Loucy (cell line): ENCODE measurements around the gene SGK2.

Experiments
- CTCF ChIP-seq: fragments of 200-600 bp; sonication (generic); conservative IDR thresholded peaks from 2 replicates; pipeline ENCODE4 v1.5.1; 2014; ENCODE audit warnings: mild to moderate bottlenecking, antibody characterized with exemption, low read length
- EZH2phosphoT487 ChIP-seq: fragments of 200-600 bp; IDR thresholded peaks from 2 replicates; pipeline ENCODE4 v1.6.1; 2018; ENCODE audit warnings: antibody characterized with exemption, mild to moderate bottlenecking, moderate library complexity, borderline replicate concordance

- no peak for TF ChIP-seq CTCF
- TF ChIP-seq EZH2phosphoT487: no peak
Measured at GRCh38 chr20:43516251-43516824, 42.5 kb upstream of the SGK2 start.
